ENCODE measurements around the gene CADM1. TPM values are rescaled to one million over a fixed set of nuclear protein-coding genes. Genes with fewer than 3 reads are reported as not detected.

Gene CADM1
- total and polyA plus RNA-seq, 4 donors: 13.0 to 40.6 (median 28.9) TPM

- DNase-seq (ENCODE audit: low spot score): no peak
- TF ChIP-seq JUND (IDR thresholded peaks at IDR 0.05) (no peak), SP1 (IDR thresholded peaks at IDR 0.05) (no peak), HNF4A (conservative IDR thresholded peaks at IDR 0.05) (no peak)
- TF ChIP-seq, protein P1, sequence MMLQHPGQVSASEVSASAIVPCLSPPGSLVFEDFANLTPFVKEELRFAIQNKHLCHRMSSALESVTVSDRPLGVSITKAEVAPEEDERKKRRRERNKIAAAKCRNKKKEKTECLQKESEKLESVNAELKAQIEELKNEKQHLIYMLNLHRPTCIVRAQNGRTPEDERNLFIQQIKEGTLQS (IDR thresholded peaks at IDR 0.05): no peak
- Histone ChIP-seq H3K27me3 (ENCODE audit: control insufficient read depth in 4 of 4, insufficient read depth in 4 of 4, low read length in 3 of 4) (no peaks in the 10 kb centered on the region), H3K36me3 (ENCODE audit: control insufficient read depth in 4 of 4, insufficient read depth in 3 of 4, low read depth in 1 of 4, low read length in 3 of 4) (no peaks in the 10 kb centered on the region), H3K9me3 (ENCODE audit: control insufficient read depth in 4 of 4, low read length in 3 of 4) (no peaks in the 10 kb centered on the region), H3K4me1 (ENCODE audit: control insufficient read depth in 4 of 4, insufficient read depth in 4 of 4, low read length in 3 of 4) (peaks cover 0 to 10% (median 0%) of the 10 kb centered on the region in 4 donors), H3K27ac (ENCODE audit: low read depth in 1 of 2, low read length in 2 of 2) (no peak overlapping the region), H3K4me3 (ENCODE audit: low read depth in 1 of 3, low read length in 3 of 3) (no peak overlapping the region), H3K9ac (ENCODE audit: low read depth in 1 of 2, low read length in 2 of 2) (no peak overlapping the region)
- 87% methylated on average over 1 of the region's 1 CpG for WGBS
These were observed 178.7 kb downstream of the CADM1 start for GRCh38 chr11:115325523-115325922.

- 55% methylated on average over 12 of the region's 12 CpGs for WGBS
- DNase-seq (ENCODE audit: low spot score): no peak
- TF ChIP-seq RAD21 (IDR thresholded peaks at IDR 0.05): peak; percentile 94 to 95
- TF ChIP-seq, protein P2, sequence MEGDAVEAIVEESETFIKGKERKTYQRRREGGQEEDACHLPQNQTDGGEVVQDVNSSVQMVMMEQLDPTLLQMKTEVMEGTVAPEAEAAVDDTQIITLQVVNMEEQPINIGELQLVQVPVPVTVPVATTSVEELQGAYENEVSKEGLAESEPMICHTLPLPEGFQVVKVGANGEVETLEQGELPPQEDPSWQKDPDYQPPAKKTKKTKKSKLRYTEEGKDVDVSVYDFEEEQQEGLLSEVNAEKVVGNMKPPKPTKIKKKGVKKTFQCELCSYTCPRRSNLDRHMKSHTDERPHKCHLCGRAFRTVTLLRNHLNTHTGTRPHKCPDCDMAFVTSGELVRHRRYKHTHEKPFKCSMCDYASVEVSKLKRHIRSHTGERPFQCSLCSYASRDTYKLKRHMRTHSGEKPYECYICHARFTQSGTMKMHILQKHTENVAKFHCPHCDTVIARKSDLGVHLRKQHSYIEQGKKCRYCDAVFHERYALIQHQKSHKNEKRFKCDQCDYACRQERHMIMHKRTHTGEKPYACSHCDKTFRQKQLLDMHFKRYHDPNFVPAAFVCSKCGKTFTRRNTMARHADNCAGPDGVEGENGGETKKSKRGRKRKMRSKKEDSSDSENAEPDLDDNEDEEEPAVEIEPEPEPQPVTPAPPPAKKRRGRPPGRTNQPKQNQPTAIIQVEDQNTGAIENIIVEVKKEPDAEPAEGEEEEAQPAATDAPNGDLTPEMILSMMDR (IDR thresholded peaks at IDR 0.05; ENCODE audit: low read depth, low read length, missing input control): peak; percentile 82
- TF ChIP-seq EGR1 (IDR thresholded peaks at IDR 0.05; ENCODE audit: low read depth in 2 of 2): no peak
- H3K36me3 ChIP-seq (ENCODE audit: control insufficient read depth in 4 of 4, insufficient read depth in 3 of 4, low read depth in 1 of 4, low read length in 3 of 4): no peaks in the 10 kb centered on the region
- no peak overlapping the region for H3K4me3 ChIP-seq (ENCODE audit: low read depth in 1 of 3, low read length in 3 of 3)
- no peak overlapping the region for H3K27ac ChIP-seq (ENCODE audit: low read depth in 1 of 2, low read length in 2 of 2)
- peaks cover 0 to 10% (median 0%) of the 10 kb centered on the region in 4 donors for H3K4me1 ChIP-seq (ENCODE audit: control insufficient read depth in 4 of 4, insufficient read depth in 4 of 4, low read length in 3 of 4)
- no peak overlapping the region for H3K9ac ChIP-seq (ENCODE audit: low read depth in 1 of 2, low read length in 2 of 2)
- no peaks in the 10 kb centered on the region for H3K9me3 ChIP-seq (ENCODE audit: control insufficient read depth in 4 of 4, low read length in 3 of 4)
- no peaks in the 10 kb centered on the region for H3K27me3 ChIP-seq (ENCODE audit: control insufficient read depth in 4 of 4, insufficient read depth in 4 of 4, low read length in 3 of 4)
These were observed 179.4 kb downstream of the CADM1 start for GRCh38 chr11:115324581-115325432.

GRCh38 chr11:115322553-115323203 lies 181.5 kb downstream of the CADM1 start:
- Histone ChIP-seq H3K27me3 (ENCODE audit: control insufficient read depth in 4 of 4, insufficient read depth in 4 of 4, low read length in 3 of 4) (no peaks in the 10 kb centered on the region), H3K27ac (ENCODE audit: low read depth in 1 of 2, low read length in 2 of 2) (no peak overlapping the region), H3K4me3 (ENCODE audit: low read depth in 1 of 3, low read length in 3 of 3) (no peak overlapping the region), H3K9me3 (ENCODE audit: control insufficient read depth in 4 of 4, low read length in 3 of 4) (no peaks in the 10 kb centered on the region), H3K9ac (ENCODE audit: low read depth in 1 of 2, low read length in 2 of 2) (no peak overlapping the region), H3K36me3 (ENCODE audit: control insufficient read depth in 4 of 4, insufficient read depth in 3 of 4, low read depth in 1 of 4, low read length in 3 of 4) (no peaks in the 10 kb centered on the region), H3K4me1 (ENCODE audit: control insufficient read depth in 4 of 4, insufficient read depth in 4 of 4, low read length in 3 of 4) (peaks cover 0 to 10% (median 0%) of the 10 kb centered on the region in 4 donors)
- DNase-seq (ENCODE audit: low spot score): no peak
- WGBS: 94% methylated on average over 4 of the region's 4 CpGs
- no peak for TF ChIP-seq GABPA (IDR thresholded peaks at IDR 0.05 in 1 of 2, conservative IDR thresholded peaks at IDR 0.05 in 1 of 2)
- TF ChIP-seq, protein P1 (IDR thresholded peaks at IDR 0.05): no peak
- TF ChIP-seq FOXA1 (IDR thresholded peaks at IDR 0.05): no peak
- TF ChIP-seq HNF4A (conservative IDR thresholded peaks at IDR 0.05): no peak
- TF ChIP-seq, protein P3, sequence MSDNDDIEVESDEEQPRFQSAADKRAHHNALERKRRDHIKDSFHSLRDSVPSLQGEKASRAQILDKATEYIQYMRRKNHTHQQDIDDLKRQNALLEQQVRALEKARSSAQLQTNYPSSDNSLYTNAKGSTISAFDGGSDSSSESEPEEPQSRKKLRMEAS (IDR thresholded peaks at IDR 0.05): no peak
- TF ChIP-seq TAF1 (conservative IDR thresholded peaks at IDR 0.05): no peak
- TF ChIP-seq, protein P2 (IDR thresholded peaks at IDR 0.05; ENCODE audit: low read depth, low read length, missing input control): no peak
- no peak for TF ChIP-seq EGR1 (IDR thresholded peaks at IDR 0.05; ENCODE audit: low read depth in 2 of 2)
- no peak for TF ChIP-seq YY1 (IDR thresholded peaks at IDR 0.05)
- TF ChIP-seq, protein P4, sequence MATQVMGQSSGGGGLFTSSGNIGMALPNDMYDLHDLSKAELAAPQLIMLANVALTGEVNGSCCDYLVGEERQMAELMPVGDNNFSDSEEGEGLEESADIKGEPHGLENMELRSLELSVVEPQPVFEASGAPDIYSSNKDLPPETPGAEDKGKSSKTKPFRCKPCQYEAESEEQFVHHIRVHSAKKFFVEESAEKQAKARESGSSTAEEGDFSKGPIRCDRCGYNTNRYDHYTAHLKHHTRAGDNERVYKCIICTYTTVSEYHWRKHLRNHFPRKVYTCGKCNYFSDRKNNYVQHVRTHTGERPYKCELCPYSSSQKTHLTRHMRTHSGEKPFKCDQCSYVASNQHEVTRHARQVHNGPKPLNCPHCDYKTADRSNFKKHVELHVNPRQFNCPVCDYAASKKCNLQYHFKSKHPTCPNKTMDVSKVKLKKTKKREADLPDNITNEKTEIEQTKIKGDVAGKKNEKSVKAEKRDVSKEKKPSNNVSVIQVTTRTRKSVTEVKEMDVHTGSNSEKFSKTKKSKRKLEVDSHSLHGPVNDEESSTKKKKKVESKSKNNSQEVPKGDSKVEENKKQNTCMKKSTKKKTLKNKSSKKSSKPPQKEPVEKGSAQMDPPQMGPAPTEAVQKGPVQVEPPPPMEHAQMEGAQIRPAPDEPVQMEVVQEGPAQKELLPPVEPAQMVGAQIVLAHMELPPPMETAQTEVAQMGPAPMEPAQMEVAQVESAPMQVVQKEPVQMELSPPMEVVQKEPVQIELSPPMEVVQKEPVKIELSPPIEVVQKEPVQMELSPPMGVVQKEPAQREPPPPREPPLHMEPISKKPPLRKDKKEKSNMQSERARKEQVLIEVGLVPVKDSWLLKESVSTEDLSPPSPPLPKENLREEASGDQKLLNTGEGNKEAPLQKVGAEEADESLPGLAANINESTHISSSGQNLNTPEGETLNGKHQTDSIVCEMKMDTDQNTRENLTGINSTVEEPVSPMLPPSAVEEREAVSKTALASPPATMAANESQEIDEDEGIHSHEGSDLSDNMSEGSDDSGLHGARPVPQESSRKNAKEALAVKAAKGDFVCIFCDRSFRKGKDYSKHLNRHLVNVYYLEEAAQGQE (IDR thresholded peaks at IDR 0.05): no peak

Data from liver (tissue), 9 donors.